ENCODE measurements around the gene ALDH1A2.

The ALDH1A2 gene

GRCh38 chr15:57957113-57957512 lies 108.4 kb downstream of the ALDH1A2 start (continued):
- TF ChIP-seq KLF1 (tag by site-specific recombination; IDR thresholded peaks at IDR 0.05) (no peak), ZNF223 (tag by site-specific recombination; IDR thresholded peaks at IDR 0.05) (no peak), ZNF174 (tag by site-specific recombination; IDR thresholded peaks at IDR 0.05) (no peak), RBAK (tag by site-specific recombination; IDR thresholded peaks at IDR 0.05) (no peak)

- ChIA-PET POLR2A (no interaction called here), CTCF (no interaction called here)
- H3K4me3 ChIP-seq (ENCODE audit: low read depth, low read length), result no peak overlapping the region
- TF ChIP-seq ZBTB48 (tag by site-specific recombination; IDR thresholded peaks at IDR 0.05) (no peak), ZNF169 (tag by site-specific recombination; IDR thresholded peaks at IDR 0.05) (no peak), ZNF707 (tag by site-specific recombination; IDR thresholded peaks at IDR 0.05) (no peak), BCL11B (tag by site-specific recombination; IDR thresholded peaks at IDR 0.05; ENCODE audit: low read depth) (no peak), HOXD13 (CRISPR knock-in tag; IDR thresholded peaks at IDR 0.05; ENCODE audit: borderline replicate concordance) (no peak)
- no peaks in the 10 kb centered on the region for H3K9me3 ChIP-seq (ENCODE audit: control insufficient read depth, insufficient read depth, low read depth, low read length)
- H3K4me1 ChIP-seq (ENCODE audit: control insufficient read depth, insufficient read depth, low read length), result no peaks in the 10 kb centered on the region
- H3K27ac ChIP-seq (ENCODE audit: extremely low read depth, low read depth, low read length), result no peak overlapping the region
- peaks cover 0 to 6% of the 10 kb centered on the region in 2 experiments; a peak in 1 of 3 replicates for H3K36me3 ChIP-seq (ENCODE audit: control insufficient read depth in 2 of 2, insufficient read depth in 1 of 2, low read length in 2 of 2)
These were observed 111.6 kb downstream of the ALDH1A2 start for GRCh38 chr15:57953874-57954273.

- H3K36me3 ChIP-seq (ENCODE audit: control insufficient read depth in 2 of 2, insufficient read depth in 1 of 2, low read length in 2 of 2), result no peaks in the 10 kb centered on the region
- CTCF ChIA-PET, result no interaction called here
- POLR2A ChIA-PET, result no interaction called here
- H3K27ac ChIP-seq (ENCODE audit: extremely low read depth, low read depth, low read length), result no peak overlapping the region
- no peaks in the 10 kb centered on the region for H3K9me3 ChIP-seq (ENCODE audit: control insufficient read depth, insufficient read depth, low read depth, low read length)
- no peak overlapping the region for H3K4me3 ChIP-seq (ENCODE audit: low read depth, low read length)
- peak; percentile 62; the same call in 1 of the 2 replicates for TF ChIP-seq SCRT2 (tag by site-specific recombination; IDR thresholded peaks at IDR 0.05)
- no peak for TF ChIP-seq ZNF530 (tag by site-specific recombination; IDR thresholded peaks at IDR 0.05; ENCODE audit: low read depth)
- no peak for TF ChIP-seq ZNF350 (tag by site-specific recombination; IDR thresholded peaks at IDR 0.05)
- TF ChIP-seq ZNF426 (tag by site-specific recombination; IDR thresholded peaks at IDR 0.05), result no peak
- H3K4me1 ChIP-seq (ENCODE audit: control insufficient read depth, insufficient read depth, low read length), result no peaks in the 10 kb centered on the region
These were observed 114.1 kb downstream of the ALDH1A2 start for GRCh38 chr15:57951328-57951932.

- POLR2A ChIA-PET, result no interaction called here
- no peak overlapping the region for H3K4me3 ChIP-seq (ENCODE audit: low read depth, low read length)
- no peaks in the 10 kb centered on the region for H3K9me3 ChIP-seq (ENCODE audit: control insufficient read depth, insufficient read depth, low read depth, low read length)
- H3K4me1 ChIP-seq (ENCODE audit: control insufficient read depth, insufficient read depth, low read length), result no peaks in the 10 kb centered on the region
- H3K36me3 ChIP-seq (ENCODE audit: control insufficient read depth in 2 of 2, insufficient read depth in 1 of 2, low read length in 2 of 2), result no peaks in the 10 kb centered on the region
- H3K27ac ChIP-seq (ENCODE audit: extremely low read depth, low read depth, low read length), result no peak overlapping the region
- CTCF ChIA-PET, result no interaction called here
- TF ChIP-seq IKZF3 (tag by site-specific recombination; IDR thresholded peaks at IDR 0.05), result peak; percentile 38; the same call in 1 of the 2 replicates
- TF ChIP-seq ZNF221 (tag by site-specific recombination; IDR thresholded peaks at IDR 0.05; ENCODE audit: borderline replicate concordance), result no peak
- TF ChIP-seq ZNF664 (tag by site-specific recombination; IDR thresholded peaks at IDR 0.05), result no peak
- TF ChIP-seq ZNF501 (tag by site-specific recombination; IDR thresholded peaks at IDR 0.05), result no peak
- TF ChIP-seq ZNF518A (tag by site-specific recombination; conservative IDR thresholded peaks at IDR 0.05; ENCODE audit: low read depth), result peak; percentile 30; the same call in 1 of the 2 replicates
- TF ChIP-seq KLF17 (tag by site-specific recombination; IDR thresholded peaks at IDR 0.05), result no peak
- TF ChIP-seq REPIN1 (tag by site-specific recombination; IDR thresholded peaks at IDR 0.05; ENCODE audit: low read depth), result no peak
- no peak for TF ChIP-seq ZNF529 (tag by site-specific recombination; IDR thresholded peaks at IDR 0.05; ENCODE audit: insufficient replicate concordance)
- TF ChIP-seq TRIM28 (IDR thresholded peaks at IDR 0.05; ENCODE audit: borderline replicate concordance, low read length), result no peak; the same call in 1 of the 2 replicates
- no peak for TF ChIP-seq ZNF513 (tag by site-specific recombination; IDR thresholded peaks at IDR 0.05)
- no peak for TF ChIP-seq ZNF184 (tag by site-specific recombination; IDR thresholded peaks at IDR 0.05)
These were observed 115.0 kb downstream of the ALDH1A2 start for GRCh38 chr15:57950381-57950946.
